ENCODE measurements around the gene FBXO40. TPM values are rescaled to one million over a fixed set of nuclear protein-coding genes. Genes with fewer than 3 reads are reported as not detected.
A peak's percentile ranks its signal among the peaks of the same experiment; 100 is the strongest.

The FBXO40 gene
- total RNA-seq, 6 donors from 2014 or later = not detected

- H3K27ac ChIP-seq = no peak overlapping the region
- H3K9me3 ChIP-seq = no peaks in the 10 kb centered on the region
- WGBS, 2 donors = 94 to 100% methylated on average over 5 to 6 of the region's 6 CpGs
- no peaks in the 10 kb centered on the region for H3K36me3 ChIP-seq
- no peaks in the 10 kb centered on the region for H3K4me1 ChIP-seq
- H3K4me3 ChIP-seq = no peak overlapping the region
- peak in 1 of 2 donors; percentile 47 for DNase-seq
- H3K27me3 ChIP-seq = no peaks in the 10 kb centered on the region
- TF ChIP-seq POLR2A (IDR thresholded peaks at IDR 0.05) (no peak), CTCF (IDR thresholded peaks at IDR 0.05) (no peak), POLR2AphosphoS5 (IDR thresholded peaks at IDR 0.05) (no peak), EP300 (IDR thresholded peaks at IDR 0.05) (no peak)
- ATAC-seq (ENCODE audit: low FRiP score in 2 of 2) = no peak
These were observed 28.3 kb downstream of the FBXO40 start for GRCh38 chr3:121621491-121621890.

- Histone ChIP-seq H3K36me3 (no peaks in the 10 kb centered on the region), H3K27ac (no peak overlapping the region), H3K4me1 (no peaks in the 10 kb centered on the region), H3K27me3 (no peaks in the 10 kb centered on the region), H3K9me3 (no peaks in the 10 kb centered on the region), H3K4me3 (no peak overlapping the region)
- WGBS, 2 donors = 73 to 76% methylated on average over 14 of the region's 14 CpGs
- DNase-seq (no peak), ATAC-seq (ENCODE audit: low FRiP score in 2 of 2) (no peak)
- TF ChIP-seq EP300 (IDR thresholded peaks at IDR 0.05) (no peak), POLR2AphosphoS5 (IDR thresholded peaks at IDR 0.05) (no peak), CTCF (IDR thresholded peaks at IDR 0.05) (no peak), POLR2A (IDR thresholded peaks at IDR 0.05) (no peak)
These were observed 31.1 kb downstream of the FBXO40 start for GRCh38 chr3:121624147-121624899.

GRCh38 chr3:121626495-121626894 lies 33.3 kb downstream of the FBXO40 start:
- H3K27ac ChIP-seq = no peak overlapping the region
- no peak overlapping the region for H3K4me3 ChIP-seq
- DNase-seq (no peak), ATAC-seq (ENCODE audit: low FRiP score in 2 of 2) (no peak)
- TF ChIP-seq POLR2AphosphoS5 (IDR thresholded peaks at IDR 0.05) (no peak), CTCF (IDR thresholded peaks at IDR 0.05) (no peak), EP300 (IDR thresholded peaks at IDR 0.05) (no peak), POLR2A (IDR thresholded peaks at IDR 0.05) (no peak)
- no peaks in the 10 kb centered on the region for H3K27me3 ChIP-seq
- 90 to 95% methylated on average over 4 of the region's 4 CpGs for WGBS, 2 donors
- peaks cover 0 to under 1% (median 0%) of the 10 kb centered on the region in 4 donors for H3K36me3 ChIP-seq
- H3K9me3 ChIP-seq = no peaks in the 10 kb centered on the region
- H3K4me1 ChIP-seq = no peaks in the 10 kb centered on the region

GRCh38 chr3:121627211-121627610 lies 34.0 kb downstream of the FBXO40 start:
- ATAC-seq (ENCODE audit: low FRiP score in 2 of 2) = no peak
- Histone ChIP-seq H3K4me3 (no peak overlapping the region), H3K27ac (no peak overlapping the region), H3K4me1 (no peaks in the 10 kb centered on the region), H3K36me3 (peaks cover 0 to 7% (median 3%) of the 10 kb centered on the region in 4 donors), H3K9me3 (no peaks in the 10 kb centered on the region), H3K27me3 (no peaks in the 10 kb centered on the region)
- DNase-seq = no peak
- 90 to 92% methylated on average over 4 of the region's 4 CpGs for WGBS, 2 donors
- no peak for TF ChIP-seq POLR2A (IDR thresholded peaks at IDR 0.05)
- TF ChIP-seq CTCF (IDR thresholded peaks at IDR 0.05) = no peak
- TF ChIP-seq EP300 (IDR thresholded peaks at IDR 0.05) = no peak
- no peak for TF ChIP-seq POLR2AphosphoS5 (IDR thresholded peaks at IDR 0.05)

GRCh38 chr3:121627622-121628021 lies 34.4 kb downstream of the FBXO40 start:
- DNase-seq (no peak), ATAC-seq (ENCODE audit: low FRiP score in 2 of 2) (no peak)
- 65 to 67% methylated on average over 3 of the region's 3 CpGs for WGBS, 2 donors

More at GRCh38 chr3:121627622-121628021, 34.4 kb downstream of the FBXO40 start:
- Histone ChIP-seq H3K36me3 (peaks cover 0 to 9% (median 6%) of the 10 kb centered on the region in 4 donors), H3K27ac (no peak overlapping the region), H3K4me1 (no peaks in the 10 kb centered on the region), H3K9me3 (no peaks in the 10 kb centered on the region), H3K27me3 (no peaks in the 10 kb centered on the region), H3K4me3 (no peak overlapping the region)
- TF ChIP-seq EP300 (IDR thresholded peaks at IDR 0.05) = no peak
- no peak for TF ChIP-seq POLR2A (IDR thresholded peaks at IDR 0.05)
- TF ChIP-seq CTCF (IDR thresholded peaks at IDR 0.05) = no peak
- no peak for TF ChIP-seq POLR2AphosphoS5 (IDR thresholded peaks at IDR 0.05)
